Measurements from ENCODE around the gene MRS2.

GRCh38 chr6:24359640-24360454 is 42.9 kb upstream of the MRS2 start:
- TF ChIP-seq, protein P1, sequence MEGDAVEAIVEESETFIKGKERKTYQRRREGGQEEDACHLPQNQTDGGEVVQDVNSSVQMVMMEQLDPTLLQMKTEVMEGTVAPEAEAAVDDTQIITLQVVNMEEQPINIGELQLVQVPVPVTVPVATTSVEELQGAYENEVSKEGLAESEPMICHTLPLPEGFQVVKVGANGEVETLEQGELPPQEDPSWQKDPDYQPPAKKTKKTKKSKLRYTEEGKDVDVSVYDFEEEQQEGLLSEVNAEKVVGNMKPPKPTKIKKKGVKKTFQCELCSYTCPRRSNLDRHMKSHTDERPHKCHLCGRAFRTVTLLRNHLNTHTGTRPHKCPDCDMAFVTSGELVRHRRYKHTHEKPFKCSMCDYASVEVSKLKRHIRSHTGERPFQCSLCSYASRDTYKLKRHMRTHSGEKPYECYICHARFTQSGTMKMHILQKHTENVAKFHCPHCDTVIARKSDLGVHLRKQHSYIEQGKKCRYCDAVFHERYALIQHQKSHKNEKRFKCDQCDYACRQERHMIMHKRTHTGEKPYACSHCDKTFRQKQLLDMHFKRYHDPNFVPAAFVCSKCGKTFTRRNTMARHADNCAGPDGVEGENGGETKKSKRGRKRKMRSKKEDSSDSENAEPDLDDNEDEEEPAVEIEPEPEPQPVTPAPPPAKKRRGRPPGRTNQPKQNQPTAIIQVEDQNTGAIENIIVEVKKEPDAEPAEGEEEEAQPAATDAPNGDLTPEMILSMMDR (IDR thresholded peaks at IDR 0.05), result peak; percentile 36 to 70 (median 50)
- TF ChIP-seq POLR2A (IDR thresholded peaks at IDR 0.05), result no peak

Measured in right lobe of liver (tissue), 4 donors.